Ishikawa (cell line): ENCODE results near the gene MRPL58.

Source experiments
- CEBPB ChIP-seq: IDR thresholded peaks from 2 replicates; pipeline ENCODE4 v1.6.1; 2012
- CREB1 ChIP-seq: IDR thresholded peaks from 2 replicates; pipeline ENCODE4 v1.6.1; 2012; ENCODE audit warnings: low read depth
- EP300 ChIP-seq: IDR thresholded peaks from 2 replicates; pipeline ENCODE4 v1.6.1; 2012; ENCODE audit warnings: borderline replicate concordance
- FOXM1 ChIP-seq: IDR thresholded peaks from 2 replicates; pipeline ENCODE4 v1.6.1; 2012; ENCODE audit warnings: low read depth, borderline replicate concordance
- MAX ChIP-seq: IDR thresholded peaks from 2 replicates; pipeline ENCODE4 v1.6.1; 2012
- NFIC ChIP-seq: IDR thresholded peaks from 2 replicates; pipeline ENCODE4 v1.6.1; 2012
- RAD21 ChIP-seq: IDR thresholded peaks from 2 replicates; pipeline ENCODE4 v1.6.1; 2012; ENCODE audit warnings: low read depth
- REST ChIP-seq: IDR thresholded peaks from 2 replicates; pipeline ENCODE4 v1.6.1; 2012; ENCODE audit warnings: low read depth, mild to moderate bottlenecking
- TAF1 ChIP-seq: IDR thresholded peaks from 2 replicates; pipeline ENCODE4 v1.6.1; 2012; ENCODE audit warnings: low read depth, mild to moderate bottlenecking
- TEAD4 ChIP-seq: IDR thresholded peaks from 2 replicates; pipeline ENCODE4 v1.6.1; 2012
- YY1 ChIP-seq: IDR thresholded peaks from 2 replicates; pipeline ENCODE4 v1.6.1; 2012; ENCODE audit warnings: low read depth
- ZBTB7A ChIP-seq: IDR thresholded peaks from 2 replicates; pipeline ENCODE4 v1.6.1; 2012; ENCODE audit warnings: low read depth

- TF ChIP-seq TAF1 (no peak), REST (no peak), RAD21 (no peak), TEAD4 (no peak), ZBTB7A (no peak), EP300 (no peak), CEBPB (no peak), MAX (no peak), NFIC (no peak), CREB1 (no peak), YY1 (no peak), FOXM1 (no peak)
Measured at GRCh38 chr17:75036643-75037268, 24.3 kb downstream of the MRPL58 start.
